GM18508 (cell line): Measurements from ENCODE around the gene OR2M4.
"Not testable (repeated sequence)": the region's sequence is repeated elsewhere in the genome, so short reads cannot be mapped to it uniquely, and the experiment has no call there.

Experiments
- ATAC-seq: cut with Tn5 transposase; IDR thresholded peaks from one replicate; pipeline ENCODE4 v1.9.1; 2021; ENCODE audit warnings: moderate number of reproducible peaks; ENCODE audit not compliant: insufficient read depth, unreplicated experiment

Gene OR2M4

DNA sequence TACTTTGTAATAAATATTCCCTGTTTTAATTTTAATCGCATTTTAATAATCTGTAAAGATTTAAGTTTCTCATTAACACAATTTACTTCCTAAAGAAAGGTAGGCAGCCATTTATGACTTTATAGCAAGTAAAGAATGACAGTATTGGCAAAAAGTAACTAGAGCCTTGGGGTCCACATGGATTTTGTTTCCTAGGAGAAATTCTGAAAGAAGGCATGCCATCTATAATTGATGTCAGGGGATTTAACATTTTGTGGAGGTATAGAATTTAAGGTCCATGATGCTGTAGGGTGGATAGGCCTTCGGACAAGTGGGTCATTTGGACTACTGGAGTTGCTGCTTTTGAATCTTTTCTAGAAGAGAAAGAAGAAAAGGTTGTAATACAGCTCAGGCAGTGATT, at the start of gene OR2M4:
TSS of gene OR2M4 (plus strand) at position 301 of the 400 bp plus-strand sequence. CDS start 7,512 bp downstream, outside the sequence.
- ATAC-seq: no peak

DNA sequence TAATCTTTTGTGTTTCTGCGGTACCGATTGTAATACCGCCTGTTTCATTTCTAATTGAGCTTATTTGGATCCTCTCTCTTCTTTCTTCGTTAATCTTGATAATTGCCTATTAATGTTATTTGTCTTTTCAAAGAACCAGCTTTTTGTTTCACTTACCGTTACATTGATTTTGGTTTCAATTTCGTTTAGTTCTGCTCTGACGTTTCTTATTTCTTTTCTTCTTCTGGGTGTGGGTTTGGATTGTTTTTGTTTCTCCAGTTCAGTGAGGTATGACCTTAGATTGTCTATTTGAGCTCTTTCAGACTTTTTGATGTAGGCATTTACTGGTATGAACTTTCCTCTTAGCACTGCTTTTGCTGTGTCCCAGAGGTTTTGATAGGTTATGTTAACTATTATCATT, 47.2 kb upstream of the OR2M4 start:
- ATAC-seq: no peak

DNA sequence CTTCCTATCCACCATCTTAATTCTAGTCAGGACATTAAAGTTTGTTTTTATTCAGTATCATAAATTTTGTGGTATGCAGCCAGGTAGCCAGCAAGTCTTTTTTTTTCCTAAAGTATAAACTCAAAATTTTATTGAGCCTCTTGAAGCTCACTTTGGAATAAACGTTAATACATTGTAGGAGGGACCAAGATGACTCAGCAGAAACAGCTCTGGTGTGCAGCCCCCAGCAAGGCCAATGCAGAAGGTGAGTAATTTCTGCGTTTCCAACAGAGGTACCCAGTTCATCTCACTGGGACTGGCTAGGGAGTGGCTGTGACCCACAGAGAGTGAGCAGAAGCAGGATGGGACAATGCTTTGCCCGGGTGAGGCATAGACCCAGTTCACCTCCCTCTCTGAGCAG, 43.9 kb upstream of the OR2M4 start:
- ATAC-seq: no peak

DNA sequence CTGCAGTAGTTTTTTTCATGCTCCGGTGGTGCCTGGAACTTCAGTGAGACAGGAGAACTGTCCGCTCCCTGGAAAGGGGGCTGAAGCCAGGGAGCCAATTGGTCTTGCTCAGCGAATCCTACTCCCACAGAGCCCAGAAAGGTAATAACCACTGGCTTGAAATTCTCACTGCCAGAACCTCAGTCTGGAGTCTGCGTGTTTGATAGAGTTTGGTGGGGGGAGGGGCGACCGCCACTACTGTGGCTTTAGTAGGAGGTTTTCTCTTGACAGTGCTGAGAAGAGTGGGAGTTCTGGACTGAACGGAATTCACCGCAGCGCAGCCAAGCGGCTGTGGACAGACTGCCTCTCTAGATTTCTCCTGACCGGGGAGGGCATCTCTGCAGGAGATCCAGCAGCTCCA, 42.2 kb upstream of the OR2M4 start:
- ATAC-seq: no peak

DNA sequence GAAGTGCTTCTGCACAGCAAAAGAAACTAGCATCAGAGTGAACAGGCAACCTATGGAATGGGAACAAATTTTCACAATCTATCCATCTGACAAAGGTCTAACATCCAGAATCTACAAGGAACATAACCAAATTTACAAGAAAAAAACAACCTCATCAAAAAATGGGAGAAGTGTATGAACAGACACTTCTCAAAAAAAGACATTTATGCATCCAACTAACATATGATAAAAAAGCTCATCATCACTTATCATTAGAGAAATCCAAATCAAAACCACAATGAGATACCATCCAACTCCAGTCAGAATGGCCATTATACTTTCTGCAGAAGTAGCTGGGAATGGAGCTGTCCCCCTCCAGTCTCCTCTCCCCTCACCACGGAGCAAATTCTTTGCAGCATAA, 37.1 kb upstream of the OR2M4 start:
- ATAC-seq: no peak

DNA sequence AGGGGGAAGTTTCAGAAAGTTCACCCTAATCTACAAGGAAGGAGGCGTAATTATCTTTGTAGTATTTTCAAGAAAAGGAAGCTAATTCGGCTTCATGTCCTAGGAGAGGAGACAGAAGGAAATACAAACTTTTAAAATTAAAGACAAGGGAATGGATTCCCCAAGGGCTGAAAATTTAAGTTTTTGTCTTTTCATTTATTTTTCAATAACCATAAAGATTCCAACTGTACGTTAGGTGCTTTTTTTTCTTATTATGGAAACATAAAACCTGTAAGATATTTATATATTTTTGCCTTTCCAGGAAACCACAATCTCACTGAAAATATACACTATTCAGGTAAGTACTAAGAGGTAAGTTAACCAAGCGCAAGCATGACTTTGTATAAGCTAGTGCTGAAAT, 34.3 kb upstream of the OR2M4 start, which contains the start of gene OR2M3:
TSS of gene OR2M3 (plus strand) at position 301 of the 400 bp plus-strand sequence. CDS start 5,803 bp downstream, outside the sequence.
- ATAC-seq: no peak

DNA sequence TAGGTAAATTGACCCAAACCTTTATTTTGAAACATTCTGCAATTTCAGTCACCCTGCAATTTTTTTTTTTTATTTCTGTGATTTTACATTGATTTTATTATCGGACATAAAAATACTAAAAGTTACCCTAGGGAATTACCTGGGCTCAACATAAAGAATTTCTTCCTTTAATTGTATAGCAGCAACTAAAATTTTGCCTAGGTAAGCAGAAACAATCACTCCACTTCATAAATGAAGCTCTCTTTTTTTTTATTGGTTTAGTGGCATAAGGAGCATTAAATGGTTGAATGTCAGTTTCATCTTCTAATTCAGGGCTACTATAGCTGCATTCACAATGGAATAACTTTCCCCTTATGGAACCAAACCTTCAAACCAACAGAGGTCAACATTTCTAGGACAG, 15.3 kb upstream of the OR2M4 start:
- ATAC-seq: no peak

GRCh38 chr1:248225537-248225936, 5.7 kb upstream of the OR2M4 start:
- no peak for ATAC-seq

DNA sequence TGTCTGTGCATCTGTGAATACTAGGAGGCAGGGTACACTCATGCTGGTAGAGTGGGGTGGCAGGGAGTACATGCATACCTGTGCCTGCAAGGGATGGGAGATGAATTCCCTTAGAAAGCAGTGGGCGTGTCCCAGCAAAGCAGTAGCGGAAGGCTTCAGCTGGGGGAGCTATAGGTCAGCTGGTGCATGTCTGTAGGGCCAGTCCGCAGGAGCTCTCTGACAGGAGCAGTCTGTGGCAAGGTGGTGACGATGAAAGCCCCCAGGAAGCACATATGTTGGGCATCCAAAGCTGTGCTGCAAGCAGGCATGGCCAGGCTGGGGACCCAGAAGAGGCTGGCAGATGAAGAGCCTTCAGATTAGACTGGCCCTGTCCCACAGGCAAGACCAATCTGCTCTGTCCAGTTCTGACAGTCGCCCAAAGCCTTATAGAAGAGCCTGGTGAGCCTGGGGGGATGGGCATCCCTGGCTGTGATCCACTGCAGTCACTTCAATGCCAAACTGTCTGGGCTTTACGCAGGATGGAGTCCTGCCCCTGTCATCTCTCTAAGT, 1.8 kb upstream of the OR2M4 start:
- no peak for ATAC-seq

- no peak for ATAC-seq
Observed at GRCh38 chr1:248239478-248239877, 8.3 kb downstream of the OR2M4 start.

GRCh38 chr1:248243204-248243603, 12.0 kb downstream of the OR2M4 start:
- ATAC-seq: peak; percentile 89

GRCh38 chr1:248259309-248259708, 28.1 kb downstream of the OR2M4 start:
- not testable (repeated sequence) for ATAC-seq

DNA sequence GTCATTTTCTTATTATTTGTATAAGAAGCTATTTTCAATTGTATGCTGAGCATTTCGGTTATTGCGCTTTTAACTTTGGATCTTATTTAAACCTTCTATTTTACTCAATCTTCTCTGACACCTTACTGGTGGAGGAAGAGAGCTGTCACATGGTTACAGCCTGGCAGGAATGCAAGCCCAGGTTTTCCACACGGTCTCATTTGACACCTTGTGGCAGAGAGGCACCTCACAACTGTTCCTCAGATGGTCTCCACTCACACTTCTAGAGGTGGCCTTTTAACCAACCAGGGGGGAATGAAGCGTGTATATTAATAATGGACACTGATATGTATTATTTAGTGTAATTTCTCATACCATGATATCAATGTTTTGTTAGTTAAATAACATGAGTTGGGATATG, 37.0 kb downstream of the OR2M4 start:
- ATAC-seq: no peak

DNA sequence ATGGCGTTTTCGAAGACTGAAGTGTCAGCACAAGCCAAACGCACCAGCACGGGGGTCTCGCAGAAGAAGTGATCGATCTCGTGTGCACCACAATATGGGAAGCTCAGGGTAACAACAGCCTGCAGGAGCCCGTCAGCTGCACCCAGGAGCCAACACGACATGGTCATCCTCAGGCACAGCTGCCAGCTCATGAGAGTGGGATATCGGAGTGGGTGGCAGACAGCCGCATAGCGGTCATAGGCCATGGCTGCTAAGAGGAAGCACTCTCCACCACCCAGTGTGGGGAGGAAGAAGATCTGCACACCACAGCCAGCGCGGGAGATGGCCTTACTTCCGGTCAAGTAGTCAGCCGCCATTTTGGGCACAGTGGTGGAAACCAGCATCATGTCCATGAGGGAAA, 42.0 kb downstream of the OR2M4 start:
- ATAC-seq: not testable (repeated sequence)

- no peak for ATAC-seq
Observed at GRCh38 chr1:248277876-248278275, 46.7 kb downstream of the OR2M4 start, which contains the start of gene OR2T33. TSS of gene OR2T33 (minus strand) at chr1:248277976. CDS start at chr1:248273814, 4,162 bp downstream.

DNA sequence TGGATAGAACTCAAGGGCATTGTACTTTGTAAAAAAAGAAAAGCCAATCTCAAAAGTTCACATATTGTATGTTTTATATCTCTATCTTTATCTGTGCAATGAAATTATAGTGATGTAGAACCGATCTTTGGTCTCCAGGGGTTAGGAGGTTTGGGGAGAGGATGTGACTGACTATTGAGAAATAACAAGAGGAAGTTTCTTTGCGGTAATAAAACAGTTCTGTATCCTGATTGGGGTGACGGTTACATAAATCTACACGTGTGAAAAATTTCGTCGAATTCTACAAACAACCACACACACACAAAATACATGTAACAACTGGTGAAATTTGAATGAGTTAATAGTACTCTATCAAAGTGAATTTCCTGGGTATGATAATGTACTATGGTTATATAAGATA, 57.2 kb downstream of the OR2M4 start:
- ATAC-seq: no peak
